Brain microvascular endothelial cell (primary cell): ENCODE measurements around the gene CHST7.

ENCODE experiments used
- DNase-seq: peaks from one replicate; pipeline ENCODE4 v3.0.0-alpha.2; 2020
- H3K27ac ChIP-seq: fragments of 250-450 bp; sonication (Bioruptor Pico); 2 replicates; pipeline ENCODE4 v1.5.1; 2020; ENCODE audit warnings: mild to moderate bottlenecking, moderate library complexity
- H3K27me3 ChIP-seq: fragments of 250-450 bp; sonication (Bioruptor Pico); replicated peaks from 2 replicates; pipeline ENCODE4 v1.5.1; 2020; ENCODE audit warnings: mild to moderate bottlenecking
- H3K36me3 ChIP-seq: fragments of 250-450 bp; sonication (Bioruptor Pico); replicated peaks from 2 replicates; pipeline ENCODE4 v1.5.1; 2020; ENCODE audit warnings: mild to moderate bottlenecking
- H3K4me3 ChIP-seq: 2 replicates; pipeline ENCODE4 v1.5.1; 2011; ENCODE audit warnings: low read depth, mild to moderate bottlenecking, control low read depth, low read length, moderate library complexity
- CTCF ChIP-seq: IDR thresholded peaks from 2 replicates; pipeline ENCODE4 v1.5.1; 2011; ENCODE audit warnings: low read depth, mild to moderate bottlenecking, moderate library complexity, low read length, control low read depth, inconsistent platforms; ENCODE audit errors: missing control alignments
- in situ Hi-C: cut with HindIII; loops from 2 replicates; pipeline ENCODE4 v1.10.0; 2017; ENCODE audit warnings: low sequenced_read_pairs, low pct_ligation_motif_present

The CHST7 gene

GRCh38 chrX:46571423-46572339, 1.9 kb upstream of the CHST7 start:
- in situ Hi-C loops, result no loop called here
- Histone ChIP-seq H3K4me3 (no peak overlapping the region), H3K27ac (no peak overlapping the region), H3K27me3 (no peaks in the 10 kb centered on the region), H3K36me3 (no peaks in the 10 kb centered on the region)
- no peak for DNase-seq
- TF ChIP-seq CTCF, result no peak

- TF ChIP-seq CTCF, result no peak
- Histone ChIP-seq H3K4me3 (no peak overlapping the region), H3K36me3 (no peaks in the 10 kb centered on the region), H3K27ac (no peak overlapping the region), H3K27me3 (no peaks in the 10 kb centered on the region)
- no peak for DNase-seq
- in situ Hi-C loops, result no loop called here
These were observed 1.1 kb upstream of the CHST7 start for GRCh38 chrX:46572340-46572936.

GRCh38 chrX:46573892-46574773, 568 bp downstream of the CHST7 start:
- H3K4me3 ChIP-seq, result peak overlapping the region; percentile 59
- no peak for TF ChIP-seq CTCF
- no peaks in the 10 kb centered on the region for H3K27me3 ChIP-seq
- in situ Hi-C loops, result no loop called here
- H3K27ac ChIP-seq, result peak overlapping the region; percentile 21
- no peaks in the 10 kb centered on the region for H3K36me3 ChIP-seq
- DNase-seq, result peak; percentile 31

GRCh38 chrX:46574774-46575381, 1.3 kb downstream of the CHST7 start:
- H3K27ac ChIP-seq, result no peak overlapping the region
- no peak for DNase-seq

More at GRCh38 chrX:46574774-46575381, 1.3 kb downstream of the CHST7 start:
- Histone ChIP-seq H3K4me3 (peak overlapping the region; percentile 59), H3K36me3 (no peaks in the 10 kb centered on the region), H3K27me3 (no peaks in the 10 kb centered on the region)
- in situ Hi-C loops, result no loop called here
- TF ChIP-seq CTCF, result no peak
